Fibroblast of the conjunctiva (primary cell): ENCODE data around the gene HES2.
"Not testable (repeated sequence)": the region's sequence is repeated elsewhere in the genome, so short reads cannot be mapped to it uniquely, and the experiment has no call there.

ENCODE experiments used
- DNase-seq: peaks from one replicate; pipeline ENCODE4 v3.0.0-alpha.2; 2010; ENCODE audit warnings: low read depth

HES2 gene

GRCh38 chr1:6435129-6435528 lies 15.4 kb upstream of the HES2 start:
- DNase-seq: no peak

DNA sequence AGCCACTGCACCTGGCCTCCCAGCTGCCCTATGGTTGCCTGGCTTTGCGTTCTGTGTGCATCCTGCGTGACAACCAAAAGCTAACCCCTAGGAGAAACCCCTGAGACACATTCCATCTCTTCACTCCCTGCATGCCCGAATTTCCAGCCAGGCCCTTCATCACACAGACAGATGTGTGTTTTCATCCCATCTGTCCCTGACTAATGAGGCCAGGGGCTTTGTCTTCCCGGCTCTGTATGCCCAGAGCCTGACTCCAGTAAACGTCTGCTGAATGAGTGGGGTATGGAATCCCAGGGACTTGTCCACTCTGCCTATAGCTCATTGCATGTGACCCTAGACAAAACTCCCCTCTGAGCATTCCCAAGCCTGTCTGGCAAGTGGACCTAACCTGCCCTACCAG lies 14.5 kb upstream of the HES2 start:
- DNase-seq: no peak

GRCh38 chr1:6431645-6432579 lies 12.2 kb upstream of the HES2 start:
- not testable (repeated sequence) for DNase-seq

GRCh38 chr1:6429660-6430411 lies 10.1 kb upstream of the HES2 start:
- DNase-seq: not testable (repeated sequence)

DNA sequence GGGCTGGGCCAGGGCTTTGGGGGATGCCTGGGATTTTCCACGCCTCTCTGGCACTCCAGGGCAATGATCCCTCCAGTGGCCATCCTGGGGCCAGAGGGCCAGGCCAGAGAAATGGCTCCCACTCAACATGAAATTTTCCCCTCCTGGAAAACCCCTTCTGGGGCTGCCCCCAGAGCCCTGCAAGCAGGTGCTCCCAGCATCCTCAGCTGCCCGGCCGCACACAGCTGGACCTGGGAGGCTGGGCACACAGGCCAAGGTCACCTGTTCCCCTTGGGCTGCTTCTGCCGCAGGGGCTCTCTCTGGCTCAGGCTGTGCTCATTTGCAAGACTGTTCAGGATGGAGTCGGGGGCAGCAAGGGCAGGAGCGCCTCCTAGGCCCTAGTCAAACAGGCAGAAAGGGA lies 8.7 kb upstream of the HES2 start:
- DNase-seq: not testable (repeated sequence)

- DNase-seq: no peak
Measured at GRCh38 chr1:6427441-6428390, 8.0 kb upstream of the HES2 start.

DNA sequence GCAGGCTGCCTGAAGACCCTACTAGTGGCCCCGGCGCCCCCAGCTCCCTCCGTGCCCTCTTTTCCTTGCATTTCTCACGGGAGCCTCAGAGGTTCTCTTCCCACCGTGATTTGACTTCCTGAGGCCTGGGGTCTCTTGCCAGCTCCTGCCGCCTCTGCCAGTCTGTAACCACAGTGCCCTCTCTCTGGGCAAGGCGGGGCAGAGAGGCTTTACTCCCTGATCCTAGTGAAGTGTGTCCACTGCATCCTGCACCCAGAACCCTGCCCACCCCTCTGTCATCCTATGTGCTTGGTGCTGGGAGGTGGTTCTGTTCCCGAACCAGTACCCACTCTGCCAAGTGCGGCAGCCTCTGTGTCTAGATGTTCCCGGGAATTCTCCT lies 7.2 kb upstream of the HES2 start:
- no peak for DNase-seq

- no peak for DNase-seq
Measured at GRCh38 chr1:6426277-6426971, 6.7 kb upstream of the HES2 start.

- DNase-seq: no peak
Measured at GRCh38 chr1:6425658-6426057, 5.9 kb upstream of the HES2 start.

GRCh38 chr1:6424619-6425593 lies 5.2 kb upstream of the HES2 start, which contains the start of gene ESPN:
Gene ESPN, plus strand, starts transcription at chr1:6424776. Its CDS starts 180 bp downstream, at chr1:6424956.
- no peak for DNase-seq

DNA sequence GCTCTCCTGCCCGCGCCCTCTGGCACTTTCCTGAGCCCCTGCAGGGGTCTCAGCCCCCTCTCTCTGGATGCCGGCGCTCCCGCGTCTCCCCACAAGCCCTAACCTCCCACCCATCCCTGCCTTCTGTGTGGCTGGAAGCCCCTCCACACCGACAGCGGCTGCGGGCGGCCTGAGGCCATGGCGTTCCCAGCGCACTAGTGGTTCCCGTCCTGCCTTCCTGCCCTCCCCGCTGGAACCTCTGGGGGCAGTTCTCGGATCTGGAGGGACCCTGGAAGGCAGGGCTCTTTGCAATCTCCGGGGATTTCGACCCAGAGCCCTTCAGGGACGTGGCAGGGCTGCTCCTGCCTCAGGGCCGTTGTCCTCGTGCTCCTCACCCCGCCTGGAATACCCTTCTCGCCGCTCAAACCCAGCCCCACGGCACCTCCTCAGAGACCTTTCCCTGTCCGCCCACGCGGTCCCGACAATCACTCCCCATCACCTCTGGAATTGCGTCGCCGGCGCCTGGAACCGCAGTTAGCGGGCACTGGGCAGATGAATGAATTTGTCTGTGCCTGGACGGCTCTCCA lies 4.4 kb upstream of the HES2 start:
- DNase-seq: no peak

- no peak for DNase-seq
Measured at GRCh38 chr1:6423321-6423999, 3.7 kb upstream of the HES2 start.

GRCh38 chr1:6421266-6421665 lies 1.5 kb upstream of the HES2 start:
- no peak for DNase-seq

GRCh38 chr1:6420454-6421042 lies 829 bp upstream of the HES2 start:
- no peak for DNase-seq

GRCh38 chr1:6419397-6419803 lies 319 bp downstream of the HES2 start:
- DNase-seq: no peak

DNA sequence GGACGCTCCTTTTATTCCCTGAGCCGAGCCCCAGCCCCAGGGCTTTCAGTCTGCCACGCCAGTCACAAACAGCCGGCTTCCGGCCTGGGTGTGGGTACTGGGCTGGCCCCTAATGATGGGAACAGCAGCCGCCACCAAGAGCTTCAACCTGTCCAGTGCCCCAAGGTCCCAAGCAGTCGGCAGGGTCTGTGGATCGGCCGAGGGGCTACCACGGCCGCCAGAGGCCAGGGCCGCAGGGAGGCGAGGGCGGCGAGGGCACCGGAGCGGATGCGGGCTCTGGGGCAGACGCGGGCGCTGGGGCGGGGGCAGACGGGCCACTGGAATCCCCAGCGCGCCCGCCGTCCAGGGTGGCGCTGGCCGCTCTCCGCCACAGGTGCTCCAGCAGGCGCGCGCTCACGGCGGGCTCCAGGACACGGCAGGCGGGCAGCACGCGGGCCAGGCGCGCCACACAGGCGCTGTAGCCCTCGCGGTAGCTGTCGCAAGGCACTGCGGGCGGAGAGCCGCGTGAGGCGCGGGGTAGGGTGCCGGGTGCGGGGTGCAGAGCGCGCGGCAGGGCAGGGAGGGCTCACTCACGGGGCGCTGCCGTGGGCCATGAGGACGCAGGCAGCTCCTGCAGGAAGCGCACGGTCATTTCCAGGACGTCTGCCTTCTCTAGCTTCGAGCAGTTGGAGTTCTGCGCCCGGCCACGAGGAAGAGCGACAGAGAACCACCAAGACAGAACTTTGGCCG lies 887 bp downstream of the HES2 start:
- no peak for DNase-seq

- DNase-seq: no peak
Measured at GRCh38 chr1:6417961-6418667, 1.6 kb downstream of the HES2 start.
